Mucosa of stomach (tissue), 1 donor: ENCODE results near the gene CD80.

Experiments used
- H3K27me3 ChIP-seq: one replicate; pipeline ENCODE4 v1.7.0; 2013; ENCODE audit warnings: mild to moderate bottlenecking, low read length; ENCODE audit not compliant: control insufficient read depth, insufficient read depth
- H3K36me3 ChIP-seq: one replicate; pipeline ENCODE4 v1.7.0; 2013; ENCODE audit warnings: low read length; ENCODE audit not compliant: control insufficient read depth, insufficient read depth
- H3K4me1 ChIP-seq: one replicate; pipeline ENCODE4 v1.7.0; 2013; ENCODE audit warnings: mild to moderate bottlenecking, low read length; ENCODE audit not compliant: control insufficient read depth, insufficient read depth
- H3K4me3 ChIP-seq: one replicate; pipeline ENCODE4 v1.7.0; 2013; ENCODE audit warnings: low read length
- H3K9ac ChIP-seq: one replicate; pipeline ENCODE4 v1.7.0; 2013; ENCODE audit warnings: mild to moderate bottlenecking, low read length, moderate library complexity
- H3K9me3 ChIP-seq: one replicate; pipeline ENCODE4 v1.7.0; 2013; ENCODE audit warnings: mild to moderate bottlenecking, low read length, moderate library complexity; ENCODE audit not compliant: control insufficient read depth
- donor health status: Pancreatic carcinoma.

CD80 gene

DNA sequence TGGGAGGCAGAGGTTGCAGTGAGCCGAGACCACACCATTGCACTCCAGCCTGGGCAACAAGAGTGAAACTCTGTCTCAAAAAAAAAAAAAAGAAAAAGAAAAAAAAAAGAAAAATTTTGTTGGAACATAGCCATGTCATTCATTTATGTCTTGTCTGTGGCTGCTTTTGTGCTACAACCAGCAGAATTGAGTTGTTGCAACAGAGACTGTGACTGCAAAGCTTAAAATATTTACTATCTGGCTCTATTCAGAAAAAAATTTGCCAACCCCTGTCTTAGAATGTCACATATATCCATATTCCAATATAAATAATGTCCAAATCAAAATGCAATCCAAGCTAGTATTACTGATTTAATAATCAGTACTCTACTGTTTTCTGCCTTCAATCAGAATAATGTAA lies 25.1 kb downstream of the CD80 start:
- Histone ChIP-seq H3K27me3 (no peaks in the 10 kb centered on the region), H3K4me3 (no peak overlapping the region), H3K36me3 (no peaks in the 10 kb centered on the region), H3K9me3 (no peaks in the 10 kb centered on the region), H3K9ac (no peak overlapping the region), H3K4me1 (no peaks in the 10 kb centered on the region)

- Histone ChIP-seq H3K9me3 (no peaks in the 10 kb centered on the region), H3K4me1 (peaks cover 5% of the 10 kb centered on the region), H3K27me3 (no peaks in the 10 kb centered on the region), H3K4me3 (no peak overlapping the region), H3K9ac (no peak overlapping the region), H3K36me3 (no peaks in the 10 kb centered on the region)
Observed at GRCh38 chr3:119531151-119531550, 28.3 kb downstream of the CD80 start.

DNA sequence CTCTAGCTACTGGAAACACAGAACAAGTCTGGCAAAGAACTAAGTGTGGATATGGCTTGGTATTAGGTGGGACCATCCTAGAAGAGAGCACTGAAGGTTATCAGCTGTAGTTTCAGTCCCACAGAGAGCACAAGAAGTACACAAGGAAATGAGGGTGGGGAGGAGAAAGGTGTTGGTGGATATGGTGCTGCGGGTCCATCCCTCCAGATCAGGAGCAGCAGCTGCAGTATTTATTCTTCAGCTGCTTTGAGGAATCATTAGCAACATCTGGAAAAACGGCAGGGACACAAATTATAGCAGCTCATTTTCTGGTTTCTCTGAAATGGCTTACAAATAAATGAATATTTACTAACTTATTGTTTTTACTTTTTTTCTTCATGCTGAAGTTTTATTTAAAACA lies 29.0 kb downstream of the CD80 start:
- Histone ChIP-seq H3K4me1 (peaks cover 5% of the 10 kb centered on the region), H3K4me3 (no peak overlapping the region), H3K9me3 (no peaks in the 10 kb centered on the region), H3K36me3 (no peaks in the 10 kb centered on the region), H3K27me3 (no peaks in the 10 kb centered on the region), H3K9ac (no peak overlapping the region)

GRCh38 chr3:119529883-119530282 lies 29.5 kb downstream of the CD80 start:
- H3K4me3 ChIP-seq = no peak overlapping the region
- no peaks in the 10 kb centered on the region for H3K36me3 ChIP-seq
- H3K4me1 ChIP-seq = peaks cover 5% of the 10 kb centered on the region
- no peaks in the 10 kb centered on the region for H3K27me3 ChIP-seq
- no peaks in the 10 kb centered on the region for H3K9me3 ChIP-seq
- no peak overlapping the region for H3K9ac ChIP-seq

- no peaks in the 10 kb centered on the region for H3K27me3 ChIP-seq
- no peaks in the 10 kb centered on the region for H3K9me3 ChIP-seq
- H3K9ac ChIP-seq = no peak overlapping the region
- H3K4me1 ChIP-seq = peaks cover 5% of the 10 kb centered on the region
- H3K36me3 ChIP-seq = no peaks in the 10 kb centered on the region
- no peak overlapping the region for H3K4me3 ChIP-seq
Observed at GRCh38 chr3:119527714-119528113, 31.7 kb downstream of the CD80 start.

GRCh38 chr3:119524931-119525662 lies 34.3 kb downstream of the CD80 start:
- no peak overlapping the region for H3K4me3 ChIP-seq
- H3K4me1 ChIP-seq = peaks cover 5% of the 10 kb centered on the region
- H3K27me3 ChIP-seq = no peaks in the 10 kb centered on the region
- no peaks in the 10 kb centered on the region for H3K36me3 ChIP-seq
- no peaks in the 10 kb centered on the region for H3K9me3 ChIP-seq
- H3K9ac ChIP-seq = no peak overlapping the region

GRCh38 chr3:119518026-119518425 lies 41.4 kb downstream of the CD80 start:
- Histone ChIP-seq H3K27me3 (no peaks in the 10 kb centered on the region), H3K36me3 (no peaks in the 10 kb centered on the region), H3K9ac (no peak overlapping the region), H3K4me3 (no peak overlapping the region), H3K4me1 (no peaks in the 10 kb centered on the region), H3K9me3 (no peaks in the 10 kb centered on the region)

GRCh38 chr3:119517112-119517511 lies 42.3 kb downstream of the CD80 start:
- Histone ChIP-seq H3K36me3 (no peaks in the 10 kb centered on the region), H3K4me1 (no peaks in the 10 kb centered on the region), H3K4me3 (no peak overlapping the region), H3K27me3 (no peaks in the 10 kb centered on the region), H3K9ac (no peak overlapping the region), H3K9me3 (no peaks in the 10 kb centered on the region)

DNA sequence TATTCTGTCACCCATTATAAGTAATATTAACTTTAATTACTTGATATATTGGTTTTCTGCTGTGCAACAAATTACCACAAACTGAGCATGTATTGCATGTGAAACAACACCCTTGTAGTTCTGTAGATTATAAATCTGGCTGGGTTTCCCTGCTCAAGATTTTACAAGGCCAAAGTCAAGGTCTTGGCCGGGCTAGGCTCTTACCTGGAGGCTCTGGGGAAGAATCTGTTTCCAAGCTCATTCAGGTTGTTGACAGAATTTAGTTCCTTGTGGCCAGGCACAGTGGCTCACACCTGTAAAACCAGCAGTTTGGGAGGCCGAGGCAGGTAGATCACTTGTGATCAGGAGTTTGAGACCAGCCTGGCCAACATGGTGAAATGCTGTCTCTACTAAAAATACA lies 44.8 kb downstream of the CD80 start:
- H3K9ac ChIP-seq = no peak overlapping the region
- H3K4me3 ChIP-seq = no peak overlapping the region
- no peaks in the 10 kb centered on the region for H3K36me3 ChIP-seq
- no peaks in the 10 kb centered on the region for H3K27me3 ChIP-seq
- H3K9me3 ChIP-seq = no peaks in the 10 kb centered on the region
- H3K4me1 ChIP-seq = no peaks in the 10 kb centered on the region

DNA sequence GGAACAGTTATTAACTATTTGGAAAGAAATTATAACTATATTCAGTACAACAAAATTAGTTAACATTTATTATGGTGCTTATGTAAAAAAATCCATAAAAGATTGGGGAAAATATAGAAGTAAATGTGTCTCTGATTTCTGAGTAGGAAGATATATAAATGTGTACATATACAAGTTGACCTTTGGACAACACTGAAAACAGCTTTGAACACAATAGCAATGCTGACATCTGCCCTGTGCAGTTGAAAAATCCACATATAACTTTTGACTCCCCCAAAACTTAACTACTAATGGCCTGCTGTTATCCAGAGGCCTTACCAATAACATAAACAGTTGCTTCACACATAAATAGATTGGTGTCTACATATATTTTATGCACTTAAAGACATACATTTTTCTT lies 48.7 kb downstream of the CD80 start:
- Histone ChIP-seq H3K9me3 (no peaks in the 10 kb centered on the region), H3K27me3 (no peaks in the 10 kb centered on the region), H3K4me1 (no peaks in the 10 kb centered on the region), H3K4me3 (no peak overlapping the region), H3K9ac (no peak overlapping the region), H3K36me3 (no peaks in the 10 kb centered on the region)

DNA sequence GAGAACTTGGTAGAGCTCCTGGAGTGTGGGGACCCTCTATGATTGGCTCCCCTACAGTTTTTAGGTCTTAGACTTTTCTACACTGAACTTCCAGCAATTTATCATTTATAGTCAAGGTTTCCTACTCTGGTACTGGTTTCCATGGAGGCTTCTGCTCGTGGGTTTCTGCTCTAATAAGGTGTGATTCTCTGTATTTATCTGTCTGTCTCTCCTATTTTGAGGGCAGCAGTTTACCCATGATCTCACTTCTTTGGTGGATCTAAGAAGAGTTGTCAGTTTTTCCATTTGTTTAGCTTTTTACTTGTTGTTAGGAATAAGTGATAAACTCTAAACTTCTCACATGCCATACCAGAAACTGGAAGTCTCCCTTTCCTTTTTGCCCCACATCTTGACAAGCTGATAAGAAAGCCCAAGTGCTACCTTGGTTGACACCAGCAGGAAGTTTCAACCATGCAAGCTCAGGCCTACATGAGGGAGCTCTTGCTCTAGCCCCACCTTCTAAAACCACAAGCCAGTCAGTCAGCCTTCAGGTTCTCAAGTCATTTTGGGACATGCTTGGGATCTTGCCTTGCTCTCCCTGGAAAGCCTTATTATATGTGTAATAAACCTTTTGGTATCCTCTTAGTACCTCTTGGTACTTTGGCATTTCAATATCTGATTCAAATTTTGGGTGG lies 51.1 kb downstream of the CD80 start:
- Histone ChIP-seq H3K27me3 (no peaks in the 10 kb centered on the region), H3K4me1 (no peaks in the 10 kb centered on the region), H3K4me3 (no peak overlapping the region), H3K9me3 (no peaks in the 10 kb centered on the region), H3K9ac (no peak overlapping the region), H3K36me3 (no peaks in the 10 kb centered on the region)

- H3K9ac ChIP-seq = no peak overlapping the region
- H3K27me3 ChIP-seq = no peaks in the 10 kb centered on the region
- H3K4me3 ChIP-seq = no peak overlapping the region
- no peaks in the 10 kb centered on the region for H3K36me3 ChIP-seq
- H3K4me1 ChIP-seq = no peaks in the 10 kb centered on the region
- no peaks in the 10 kb centered on the region for H3K9me3 ChIP-seq
Observed at GRCh38 chr3:119507404-119507803, 52.0 kb downstream of the CD80 start.
